Measurements from ENCODE around the gene TRIM33.
"Not testable (repeated sequence)": the region's sequence is repeated elsewhere in the genome, so short reads cannot be mapped to it uniquely, and the experiment has no call there.

TRIM33 gene

DNA sequence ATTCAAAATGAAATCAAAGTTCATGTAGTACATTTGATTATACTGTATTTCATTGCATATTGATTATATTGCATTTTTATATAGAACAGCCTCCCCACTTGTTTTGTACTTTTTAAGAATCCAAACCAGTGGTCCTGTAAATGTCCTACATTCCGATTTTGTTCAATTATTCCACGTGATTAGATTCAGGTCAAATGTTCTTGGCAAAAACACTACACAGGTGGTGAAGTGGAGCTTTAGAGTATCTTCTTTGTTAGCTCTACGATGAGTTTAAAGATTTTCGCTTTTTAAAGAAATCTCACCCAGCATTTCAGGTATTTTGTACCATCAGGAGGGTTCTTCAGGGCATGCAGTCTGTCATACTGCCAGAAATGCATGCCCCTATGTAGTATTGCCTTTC, 120.6 kb downstream of the TRIM33 start:
- no peak for DNase-seq

DNA sequence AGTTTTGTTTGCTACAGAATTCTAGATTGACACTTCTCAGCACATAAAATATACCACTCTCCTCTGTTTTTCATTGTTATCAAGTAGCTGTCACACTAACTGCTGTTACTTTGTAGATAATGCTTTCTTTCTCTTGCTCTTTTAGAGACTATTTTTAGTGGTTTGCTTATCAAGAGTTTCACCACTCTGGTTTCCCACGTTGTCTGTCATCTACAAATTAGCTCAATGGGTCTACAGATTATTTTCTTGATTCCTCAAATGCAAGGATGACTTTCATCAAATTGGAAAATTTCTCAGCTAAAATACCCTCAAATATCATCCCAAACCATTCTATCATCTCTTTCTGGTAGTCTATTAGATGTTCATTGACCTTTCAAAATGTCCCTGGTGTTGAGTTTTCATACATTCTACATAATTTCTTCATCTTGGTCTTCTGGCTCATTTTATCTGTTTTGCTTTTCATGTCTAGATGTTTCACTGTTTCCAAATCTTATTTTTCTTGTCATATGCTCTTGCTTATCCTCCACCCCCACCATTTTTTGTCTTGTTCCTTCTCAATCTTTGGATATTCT, 122.5 kb downstream of the TRIM33 start:
- DNase-seq = no peak

GRCh38 chr1:114387585-114387984, 123.4 kb downstream of the TRIM33 start:
- not testable (repeated sequence) for DNase-seq

GRCh38 chr1:114387010-114387360, 124.0 kb downstream of the TRIM33 start:
- DNase-seq = no peak

- no peak for DNase-seq
Measured at GRCh38 chr1:114386129-114387009, 124.6 kb downstream of the TRIM33 start.

GRCh38 chr1:114384922-114385321, 126.1 kb downstream of the TRIM33 start:
- DNase-seq = no peak

- no peak for DNase-seq
Measured at GRCh38 chr1:114379987-114380386, 131.0 kb downstream of the TRIM33 start.

DNA sequence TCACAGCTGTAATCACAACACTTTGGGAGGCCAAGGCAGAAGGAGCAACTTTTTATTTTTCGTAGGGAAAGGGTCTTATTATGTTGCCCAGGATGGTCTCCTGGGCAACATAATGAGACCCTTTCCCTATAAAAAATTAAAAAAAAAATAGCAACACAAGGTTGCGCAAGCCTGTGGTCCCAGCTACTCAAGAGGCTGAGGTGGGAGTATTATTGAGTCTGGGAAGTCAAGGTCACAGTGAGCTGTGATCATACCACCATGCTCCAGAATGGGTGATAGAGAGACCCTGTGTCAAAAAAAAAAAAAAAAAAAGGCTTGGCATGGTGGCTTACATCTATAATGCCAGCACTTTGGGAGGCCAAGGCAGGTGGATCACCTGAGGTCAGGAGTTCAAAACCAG, 131.6 kb downstream of the TRIM33 start:
- no peak for DNase-seq

DNA sequence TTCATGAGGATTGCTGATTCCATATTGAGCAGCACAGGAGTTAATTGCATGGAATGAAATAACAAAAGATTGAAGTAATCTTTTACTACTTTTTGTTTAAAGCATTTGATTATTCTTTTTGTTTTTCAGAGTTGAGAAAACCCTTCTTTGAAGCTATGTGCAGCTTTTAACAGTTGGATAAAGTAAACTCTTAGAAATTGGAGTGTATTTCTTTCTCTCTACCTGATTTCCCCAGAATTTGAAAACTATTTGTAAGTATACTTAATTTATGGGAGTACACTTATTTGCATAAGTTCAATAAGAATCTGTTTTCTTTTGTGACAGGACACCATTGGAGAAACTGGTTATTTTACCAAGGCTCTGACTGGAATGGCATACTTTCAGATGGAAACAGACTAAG, 133.6 kb downstream of the TRIM33 start:
- no peak for DNase-seq

- no peak for DNase-seq
Measured at GRCh38 chr1:114369930-114370329, 141.1 kb downstream of the TRIM33 start.

- not testable (repeated sequence) for DNase-seq
Measured at GRCh38 chr1:114369266-114369919, 141.6 kb downstream of the TRIM33 start.

- no peak for DNase-seq
Measured at GRCh38 chr1:114368560-114369255, 142.3 kb downstream of the TRIM33 start.

DNA sequence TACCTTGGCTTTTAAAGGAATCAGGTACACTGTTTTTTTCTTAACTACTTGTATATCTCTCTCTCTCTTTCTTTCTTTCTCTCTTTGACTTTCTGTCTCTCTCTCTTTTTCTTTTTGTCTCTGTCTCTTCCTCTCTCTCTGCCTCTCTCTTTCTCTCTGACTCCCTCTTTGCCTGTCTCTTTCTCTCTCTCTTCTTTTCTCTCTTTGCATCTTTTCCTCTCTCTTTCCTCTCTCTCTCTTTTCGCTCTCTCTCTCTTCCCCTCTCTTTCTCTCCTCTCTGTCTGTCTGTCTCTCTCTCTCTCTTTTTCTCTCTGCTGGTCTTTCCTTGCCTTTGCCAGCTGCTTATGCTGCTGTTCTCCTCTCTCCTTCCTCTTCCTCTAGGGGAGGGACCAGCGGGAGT, 143.2 kb downstream of the TRIM33 start:
- no peak for DNase-seq

DNA sequence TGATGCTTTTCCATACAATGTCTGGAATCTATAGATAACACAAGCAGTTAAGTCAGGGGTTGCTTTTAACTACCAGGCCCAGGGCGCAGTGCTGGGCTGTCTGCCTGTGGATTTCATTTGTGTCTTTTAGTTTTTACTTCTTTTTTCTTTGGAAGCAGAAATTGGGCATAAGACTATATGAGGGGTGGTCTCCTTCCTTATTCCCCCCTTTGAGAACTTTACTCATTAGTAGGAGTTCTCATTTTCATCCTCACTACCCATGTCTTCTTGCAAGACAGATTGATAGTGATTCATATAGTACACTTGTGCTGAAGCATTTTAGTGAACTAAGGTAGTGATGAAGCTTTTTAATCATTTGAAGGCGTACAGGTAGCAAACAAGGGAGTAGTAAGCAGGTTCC, 147.8 kb downstream of the TRIM33 start:
- not testable (repeated sequence) for DNase-seq

GRCh38 chr1:114359791-114360190, 151.2 kb downstream of the TRIM33 start:
- DNase-seq = no peak

DNA sequence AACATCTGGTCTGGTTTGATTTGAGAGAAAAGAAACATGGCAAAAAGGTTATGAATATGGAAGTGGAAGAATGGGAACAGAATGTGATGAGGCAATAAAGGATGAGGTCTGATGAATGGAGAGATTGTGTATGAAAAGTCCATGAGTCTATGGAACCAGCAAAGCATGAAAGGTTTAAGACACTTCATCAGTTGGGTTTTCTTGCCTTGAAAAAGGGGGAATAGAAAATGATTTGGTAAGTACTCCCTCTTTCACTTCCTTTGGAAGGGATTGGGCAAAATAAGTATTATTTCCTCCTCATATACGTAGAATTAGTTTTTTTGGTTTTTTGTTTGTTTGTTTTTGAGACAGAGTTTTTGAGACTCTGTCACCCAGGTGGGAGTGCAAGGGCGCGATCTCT, 155.8 kb downstream of the TRIM33 start:
- DNase-seq = no peak

DNA sequence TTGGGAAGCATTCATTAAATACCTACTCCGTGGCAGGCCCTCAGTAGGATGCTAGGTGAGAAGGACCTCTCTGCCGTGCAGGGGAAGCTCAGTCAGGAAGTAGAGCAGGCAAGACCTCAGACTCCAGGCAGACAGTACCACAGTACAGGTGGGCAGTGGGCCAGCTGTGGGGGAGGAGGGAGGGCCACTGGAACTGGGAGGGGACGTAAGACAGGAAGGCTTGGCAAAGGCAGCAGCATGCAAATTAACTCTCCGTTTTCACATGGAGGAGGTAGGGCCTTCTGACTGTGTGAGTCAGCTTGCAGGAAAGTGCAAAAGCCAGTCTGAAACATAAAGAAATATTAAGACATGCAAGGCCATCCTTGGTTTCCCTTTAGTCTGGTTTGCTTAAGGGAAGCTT, 157.7 kb downstream of the TRIM33 start:
- DNase-seq = peak; percentile 22

DNA sequence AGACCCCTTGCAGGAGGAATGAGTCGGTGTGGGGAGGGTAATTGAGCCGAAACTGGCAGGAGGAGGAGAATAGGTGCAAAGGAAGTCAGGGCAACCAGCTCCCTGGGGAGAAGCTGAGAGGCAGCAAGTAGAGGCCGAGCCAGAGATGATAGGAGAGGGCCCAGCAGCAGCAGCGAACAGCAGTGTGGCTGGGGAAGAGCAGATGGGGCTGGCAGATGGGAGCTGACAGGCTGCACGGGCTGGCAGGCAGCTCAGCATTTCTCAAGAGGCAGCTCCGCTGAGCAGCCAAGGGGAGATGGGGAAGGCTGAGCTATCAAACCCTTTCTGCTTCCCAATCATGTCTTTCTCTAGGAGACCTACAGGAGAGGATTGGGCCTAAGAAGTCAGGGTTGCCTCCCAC, 158.2 kb downstream of the TRIM33 start:
- DNase-seq = no peak

- no peak for DNase-seq
Measured at GRCh38 chr1:114350731-114351445, 160.1 kb downstream of the TRIM33 start.

- no peak for DNase-seq
Measured at GRCh38 chr1:114349891-114350605, 161.0 kb downstream of the TRIM33 start.

DNA sequence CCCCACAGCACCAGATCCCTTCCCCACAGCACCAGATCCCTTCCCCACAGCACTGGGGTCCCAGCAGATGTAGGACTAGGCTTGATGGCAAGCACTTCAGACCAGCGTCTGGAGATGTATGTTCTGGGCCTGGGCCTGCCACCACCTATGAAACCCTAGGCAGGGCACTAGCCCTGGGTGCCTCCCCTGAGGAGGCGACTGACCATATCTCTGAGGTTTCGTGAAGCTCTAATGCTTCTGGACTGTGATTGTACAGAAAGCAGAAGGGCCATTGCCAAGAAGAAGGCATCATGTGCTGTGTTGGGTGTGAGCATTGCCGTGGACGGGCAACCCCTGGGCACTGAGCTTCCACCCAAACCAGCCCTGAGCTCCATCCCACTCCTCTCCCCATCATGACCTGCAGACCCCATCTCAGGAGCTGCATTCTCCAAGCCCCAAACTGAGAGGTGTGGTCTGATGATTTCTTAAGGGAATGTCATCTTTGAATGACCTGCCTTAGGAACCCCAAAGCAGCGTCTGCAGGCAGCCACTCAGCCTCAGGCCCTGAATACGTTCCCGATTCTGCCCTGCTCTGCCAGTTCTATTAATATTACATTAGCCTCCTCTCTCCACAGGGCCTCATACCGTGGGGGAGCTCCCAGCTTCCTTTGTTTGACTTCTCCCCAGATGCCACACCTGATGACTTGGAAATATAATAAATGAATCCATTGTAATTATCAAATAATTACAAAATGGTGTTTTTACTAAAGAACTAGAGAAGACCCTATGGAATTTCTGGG, 163.4 kb downstream of the TRIM33 start:
- DNase-seq = no peak
